ENCODE measurements around the gene TAS1R1. TPM values are rescaled to one million over a fixed set of nuclear protein-coding genes. Genes with fewer than 3 reads are reported as not detected.

The TAS1R1 gene
- total RNA-seq, 4 donors from 2014 or later, result not detected

GRCh38 chr1:6521536-6521935 is 33.6 kb upstream of the TAS1R1 start:
- intact Hi-C loops (cut with DNase I; ENCODE audit: low total_unique reads), result no loop called here
- Histone ChIP-seq H3K27me3 (no peaks in the 10 kb centered on the region), H3K4me1 (no peaks in the 10 kb centered on the region), H3K4me3 (no peak overlapping the region), H3K9me3 (no peaks in the 10 kb centered on the region), H3K27ac (no peak overlapping the region), H3K36me3 (no peaks in the 10 kb centered on the region)
- TF ChIP-seq POLR2A (IDR thresholded peaks at IDR 0.05) (no peak), CTCF (IDR thresholded peaks at IDR 0.05) (no peak)
- DNase-seq, result no peak

- H3K36me3 ChIP-seq, result no peaks in the 10 kb centered on the region
- H3K27ac ChIP-seq, result no peak overlapping the region
- intact Hi-C loops (cut with DNase I; ENCODE audit: low total_unique reads), result no loop called here
- no peaks in the 10 kb centered on the region for H3K4me1 ChIP-seq
- H3K4me3 ChIP-seq, result no peak overlapping the region
- DNase-seq, result no peak
- H3K9me3 ChIP-seq, result no peaks in the 10 kb centered on the region
- H3K27me3 ChIP-seq, result no peaks in the 10 kb centered on the region
- TF ChIP-seq CTCF (IDR thresholded peaks at IDR 0.05) (no peak), POLR2A (IDR thresholded peaks at IDR 0.05) (no peak)
Observed at GRCh38 chr1:6523566-6523965, 31.5 kb upstream of the TAS1R1 start.

GRCh38 chr1:6526316-6526715 is 28.8 kb upstream of the TAS1R1 start:
- Histone ChIP-seq H3K9me3 (no peaks in the 10 kb centered on the region), H3K27ac (no peak overlapping the region), H3K27me3 (no peaks in the 10 kb centered on the region), H3K4me1 (no peaks in the 10 kb centered on the region), H3K36me3 (no peaks in the 10 kb centered on the region), H3K4me3 (no peak overlapping the region)
- TF ChIP-seq CTCF (IDR thresholded peaks at IDR 0.05) (no peak), POLR2A (IDR thresholded peaks at IDR 0.05) (no peak)
- intact Hi-C loops (cut with DNase I; ENCODE audit: low total_unique reads), result no loop called here
- no peak for DNase-seq

- intact Hi-C loops (cut with DNase I; ENCODE audit: low total_unique reads), result no loop called here
Observed at GRCh38 chr1:6528492-6528891, 26.6 kb upstream of the TAS1R1 start.

GRCh38 chr1:6530504-6531160 is 24.5 kb upstream of the TAS1R1 start:
- Histone ChIP-seq H3K27ac (no peak overlapping the region), H3K27me3 (no peaks in the 10 kb centered on the region), H3K9me3 (no peaks in the 10 kb centered on the region), H3K4me1 (no peaks in the 10 kb centered on the region), H3K36me3 (no peaks in the 10 kb centered on the region), H3K4me3 (no peak overlapping the region)
- no peak for DNase-seq
- no peak for TF ChIP-seq POLR2A (IDR thresholded peaks at IDR 0.05)
- TF ChIP-seq CTCF (IDR thresholded peaks at IDR 0.05), result no peak
- intact Hi-C loops (cut with DNase I; ENCODE audit: low total_unique reads), result no loop called here

More at GRCh38 chr1:6528492-6528891, 26.6 kb upstream of the TAS1R1 start:
- no peak overlapping the region for H3K27ac ChIP-seq
- no peaks in the 10 kb centered on the region for H3K27me3 ChIP-seq
- no peak for TF ChIP-seq CTCF (IDR thresholded peaks at IDR 0.05)
- no peak for TF ChIP-seq POLR2A (IDR thresholded peaks at IDR 0.05)
- no peaks in the 10 kb centered on the region for H3K9me3 ChIP-seq
- no peak overlapping the region for H3K4me3 ChIP-seq
- no peaks in the 10 kb centered on the region for H3K36me3 ChIP-seq
- H3K4me1 ChIP-seq, result no peaks in the 10 kb centered on the region
- no peak for DNase-seq
